Measurements from ENCODE around the gene RRM2.

RRM2 gene

DNA sequence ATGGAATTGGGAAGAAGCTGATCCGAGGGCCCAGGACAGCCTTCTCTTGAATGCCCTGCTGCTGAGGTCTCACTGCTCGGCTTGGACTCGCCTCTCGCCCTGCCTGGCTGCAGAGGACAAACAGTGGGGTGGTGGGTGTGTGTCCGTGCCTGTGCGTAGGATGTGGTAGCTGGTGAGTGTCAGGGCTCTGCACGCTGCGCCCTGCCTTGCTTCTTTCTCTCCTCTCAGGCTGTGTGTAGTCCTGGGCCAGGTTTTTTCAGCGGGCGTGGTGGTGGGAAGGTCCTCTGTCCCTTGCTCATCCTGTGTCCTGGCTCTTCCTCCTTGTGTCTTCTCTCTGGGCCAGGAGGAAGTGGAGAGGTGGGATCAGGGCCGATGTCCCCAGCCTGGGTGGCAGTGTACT is 44.8 kb downstream of the RRM2 start:
- no peaks in the 10 kb centered on the region for H3K27me3 ChIP-seq (ENCODE audit: control insufficient read depth, insufficient read depth, low read length)
- H3K4me3 ChIP-seq (ENCODE audit: low read depth, low read length), result no peak overlapping the region
- no peaks in the 10 kb centered on the region for H3K9me3 ChIP-seq (ENCODE audit: control insufficient read depth, insufficient read depth, low read length)
- H3K9ac ChIP-seq (ENCODE audit: low read depth, low read length), result no peak overlapping the region
- no peak overlapping the region for H3K27ac ChIP-seq (ENCODE audit: low read depth, low read length)
- no peaks in the 10 kb centered on the region; the same call in 1 of the 2 replicates for H3K36me3 ChIP-seq (ENCODE audit: control insufficient read depth, insufficient read depth, low read length)
- H3K4me1 ChIP-seq (ENCODE audit: control insufficient read depth, insufficient read depth, low read length), result peaks cover 5% of the 10 kb centered on the region; the same call in 1 of the 2 replicates

DNA sequence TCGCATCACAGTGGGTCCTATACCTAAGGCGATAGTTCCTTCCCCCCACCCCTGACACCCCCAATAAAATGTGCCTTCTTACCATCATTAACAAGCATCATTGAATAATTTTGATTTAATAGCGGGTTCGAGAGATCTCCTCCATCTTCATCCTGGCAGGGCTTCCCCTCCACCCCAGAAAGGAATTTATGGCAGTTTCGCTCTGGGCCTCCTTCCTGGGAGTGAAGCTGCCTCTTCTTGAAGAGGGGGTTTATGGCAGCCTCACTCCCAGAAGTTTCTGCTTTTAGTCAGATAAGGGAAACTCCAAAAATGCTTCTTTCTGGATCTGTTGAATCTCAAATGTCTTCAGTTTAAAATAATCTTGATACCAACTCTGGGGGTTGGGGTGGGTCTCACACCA is 45.7 kb downstream of the RRM2 start:
- Histone ChIP-seq H3K9ac (ENCODE audit: low read depth, low read length) (no peak overlapping the region), H3K36me3 (ENCODE audit: control insufficient read depth, insufficient read depth, low read length) (no peaks in the 10 kb centered on the region; the same call in 1 of the 2 replicates), H3K27me3 (ENCODE audit: control insufficient read depth, insufficient read depth, low read length) (no peaks in the 10 kb centered on the region), H3K27ac (ENCODE audit: low read depth, low read length) (no peak overlapping the region), H3K4me3 (ENCODE audit: low read depth, low read length) (no peak overlapping the region), H3K9me3 (ENCODE audit: control insufficient read depth, insufficient read depth, low read length) (no peaks in the 10 kb centered on the region), H3K4me1 (ENCODE audit: control insufficient read depth, insufficient read depth, low read length) (peaks cover 12% of the 10 kb centered on the region; the same call in 1 of the 2 replicates)

DNA sequence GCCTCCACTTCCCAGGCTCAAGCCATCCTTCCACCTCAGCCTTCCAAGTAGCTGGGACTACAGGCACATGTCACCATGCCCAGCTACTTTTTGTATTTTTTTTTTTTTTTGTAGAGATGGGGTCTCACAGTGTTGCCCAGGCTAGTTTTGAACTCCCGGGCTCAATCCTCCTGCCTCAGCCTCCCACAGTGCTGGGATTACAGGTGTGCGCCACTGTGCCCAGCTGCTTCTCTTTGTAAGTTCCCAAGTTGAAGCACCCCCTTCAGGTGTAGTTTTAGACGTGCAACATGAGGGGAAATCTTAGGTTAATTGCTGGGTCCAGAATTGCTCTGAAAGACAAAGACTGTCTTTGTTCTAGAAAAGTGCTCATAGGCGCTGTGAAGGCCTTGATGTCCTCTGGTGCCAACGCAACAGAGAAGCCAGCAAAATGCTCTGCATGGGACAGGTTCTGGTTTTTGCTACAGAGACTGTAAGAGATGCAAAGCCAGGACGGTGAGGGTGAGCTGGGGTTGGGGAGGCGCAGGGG is 46.6 kb downstream of the RRM2 start:
- no peak overlapping the region for H3K4me3 ChIP-seq (ENCODE audit: low read depth, low read length)
- no peak overlapping the region for H3K9ac ChIP-seq (ENCODE audit: low read depth, low read length)
- peaks cover 12% of the 10 kb centered on the region; the same call in 1 of the 2 replicates for H3K4me1 ChIP-seq (ENCODE audit: control insufficient read depth, insufficient read depth, low read length)
- H3K36me3 ChIP-seq (ENCODE audit: control insufficient read depth, insufficient read depth, low read length), result no peaks in the 10 kb centered on the region; the same call in 1 of the 2 replicates
- no peaks in the 10 kb centered on the region for H3K27me3 ChIP-seq (ENCODE audit: control insufficient read depth, insufficient read depth, low read length)
- no peaks in the 10 kb centered on the region for H3K9me3 ChIP-seq (ENCODE audit: control insufficient read depth, insufficient read depth, low read length)
- H3K27ac ChIP-seq (ENCODE audit: low read depth, low read length), result no peak overlapping the region

DNA sequence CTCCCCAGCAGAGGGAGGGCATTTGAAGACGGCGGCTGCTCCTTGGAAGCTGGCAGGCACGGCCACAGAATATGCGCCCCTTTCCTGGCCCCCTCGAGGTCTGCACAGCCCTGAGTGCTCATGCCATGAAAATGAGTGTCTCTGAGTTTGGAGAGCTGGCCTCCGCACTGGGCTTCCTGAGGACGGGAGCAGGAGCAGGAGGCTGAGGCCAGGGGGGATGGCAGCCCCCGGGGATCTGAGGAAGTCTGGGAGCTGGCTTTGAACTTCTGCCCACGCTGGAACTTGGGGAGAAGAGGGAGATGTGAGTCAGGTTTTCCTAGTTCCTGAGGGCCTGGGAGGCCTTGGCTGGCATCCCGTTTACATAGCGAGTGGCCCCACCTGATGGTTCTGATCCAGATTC is 47.0 kb downstream of the RRM2 start:
- no peaks in the 10 kb centered on the region for H3K27me3 ChIP-seq (ENCODE audit: control insufficient read depth, insufficient read depth, low read length)
- H3K9me3 ChIP-seq (ENCODE audit: control insufficient read depth, insufficient read depth, low read length), result no peaks in the 10 kb centered on the region
- H3K27ac ChIP-seq (ENCODE audit: low read depth, low read length), result no peak overlapping the region
- H3K4me1 ChIP-seq (ENCODE audit: control insufficient read depth, insufficient read depth, low read length), result peaks cover 12% of the 10 kb centered on the region; the same call in 1 of the 2 replicates
- no peak overlapping the region for H3K4me3 ChIP-seq (ENCODE audit: low read depth, low read length)
- no peaks in the 10 kb centered on the region; the same call in 1 of the 2 replicates for H3K36me3 ChIP-seq (ENCODE audit: control insufficient read depth, insufficient read depth, low read length)
- H3K9ac ChIP-seq (ENCODE audit: low read depth, low read length), result no peak overlapping the region

DNA sequence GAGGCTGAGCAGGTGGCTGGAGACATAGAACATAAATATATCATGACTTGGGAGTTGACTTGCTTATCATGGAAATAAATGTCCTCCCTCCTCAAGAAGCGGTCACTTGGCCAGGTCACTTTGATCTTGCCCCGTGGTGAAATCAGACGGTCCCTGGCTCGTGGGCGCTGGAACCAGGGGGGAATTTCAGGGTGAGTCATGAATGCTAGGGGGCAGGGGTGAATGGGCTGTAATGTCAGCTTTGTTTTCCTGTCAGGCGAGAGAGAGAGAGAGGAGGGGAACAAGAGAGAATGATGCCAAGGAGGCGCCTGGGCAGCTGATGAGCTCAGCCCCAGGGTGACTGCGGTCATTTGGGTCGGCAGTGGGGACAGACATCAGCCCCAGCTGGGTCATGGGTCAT is 47.7 kb downstream of the RRM2 start:
- Histone ChIP-seq H3K4me1 (ENCODE audit: control insufficient read depth, insufficient read depth, low read length) (peaks cover 12% of the 10 kb centered on the region; the same call in 1 of the 2 replicates), H3K9me3 (ENCODE audit: control insufficient read depth, insufficient read depth, low read length) (no peaks in the 10 kb centered on the region), H3K27me3 (ENCODE audit: control insufficient read depth, insufficient read depth, low read length) (no peaks in the 10 kb centered on the region), H3K36me3 (ENCODE audit: control insufficient read depth, insufficient read depth, low read length) (no peaks in the 10 kb centered on the region; the same call in 1 of the 2 replicates), H3K9ac (ENCODE audit: low read depth, low read length) (no peak overlapping the region), H3K4me3 (ENCODE audit: low read depth, low read length) (no peak overlapping the region), H3K27ac (ENCODE audit: low read depth, low read length) (no peak overlapping the region)

DNA sequence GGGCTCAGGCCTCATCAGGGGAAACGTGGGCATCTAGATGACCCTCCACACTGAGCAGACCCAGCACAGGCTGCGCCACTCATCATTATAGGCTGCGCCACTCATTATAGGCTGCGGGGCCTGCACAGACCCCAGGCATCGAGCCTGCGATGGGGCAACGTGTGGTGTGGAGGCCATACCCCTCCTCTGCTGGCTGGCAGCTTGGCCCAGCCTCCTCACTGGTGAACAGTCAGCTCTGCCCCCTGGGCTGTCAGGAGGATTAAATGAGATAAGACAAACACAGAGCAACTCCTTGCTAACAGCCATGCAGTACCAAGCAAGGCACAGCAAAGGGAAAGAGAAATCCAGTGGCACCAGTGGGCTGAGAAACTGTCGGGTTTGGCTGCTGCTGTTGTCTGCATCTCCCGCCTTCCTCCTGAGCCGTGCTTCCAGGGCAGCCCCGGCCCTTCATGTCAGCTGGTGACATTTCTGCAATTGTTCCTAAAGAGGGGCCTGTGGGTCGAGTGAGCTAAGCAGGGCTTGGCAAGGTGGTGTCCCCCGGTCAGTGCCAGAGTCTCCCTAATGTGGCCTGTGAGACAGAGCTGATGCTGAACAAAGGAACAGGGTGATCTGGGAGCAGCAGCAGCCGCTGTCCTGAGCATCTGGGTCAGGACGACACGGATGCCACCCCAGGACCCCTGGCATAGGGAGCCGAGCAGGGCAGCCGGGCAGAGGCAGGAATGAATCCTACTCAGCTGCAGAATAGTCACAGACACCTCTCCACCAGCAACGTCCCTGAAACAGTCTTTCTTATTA is 48.7 kb downstream of the RRM2 start:
- no peak overlapping the region; the same call in 1 of the 2 replicates for H3K9ac ChIP-seq (ENCODE audit: low read depth, low read length)
- H3K27ac ChIP-seq (ENCODE audit: low read depth, low read length), result no peak overlapping the region
- H3K4me1 ChIP-seq (ENCODE audit: control insufficient read depth, insufficient read depth, low read length), result peaks cover 12% of the 10 kb centered on the region; the same call in 1 of the 2 replicates
- no peak overlapping the region for H3K4me3 ChIP-seq (ENCODE audit: low read depth, low read length)
- no peaks in the 10 kb centered on the region; the same call in 1 of the 2 replicates for H3K36me3 ChIP-seq (ENCODE audit: control insufficient read depth, insufficient read depth, low read length)
- H3K27me3 ChIP-seq (ENCODE audit: control insufficient read depth, insufficient read depth, low read length), result no peaks in the 10 kb centered on the region
- no peaks in the 10 kb centered on the region for H3K9me3 ChIP-seq (ENCODE audit: control insufficient read depth, insufficient read depth, low read length)

DNA sequence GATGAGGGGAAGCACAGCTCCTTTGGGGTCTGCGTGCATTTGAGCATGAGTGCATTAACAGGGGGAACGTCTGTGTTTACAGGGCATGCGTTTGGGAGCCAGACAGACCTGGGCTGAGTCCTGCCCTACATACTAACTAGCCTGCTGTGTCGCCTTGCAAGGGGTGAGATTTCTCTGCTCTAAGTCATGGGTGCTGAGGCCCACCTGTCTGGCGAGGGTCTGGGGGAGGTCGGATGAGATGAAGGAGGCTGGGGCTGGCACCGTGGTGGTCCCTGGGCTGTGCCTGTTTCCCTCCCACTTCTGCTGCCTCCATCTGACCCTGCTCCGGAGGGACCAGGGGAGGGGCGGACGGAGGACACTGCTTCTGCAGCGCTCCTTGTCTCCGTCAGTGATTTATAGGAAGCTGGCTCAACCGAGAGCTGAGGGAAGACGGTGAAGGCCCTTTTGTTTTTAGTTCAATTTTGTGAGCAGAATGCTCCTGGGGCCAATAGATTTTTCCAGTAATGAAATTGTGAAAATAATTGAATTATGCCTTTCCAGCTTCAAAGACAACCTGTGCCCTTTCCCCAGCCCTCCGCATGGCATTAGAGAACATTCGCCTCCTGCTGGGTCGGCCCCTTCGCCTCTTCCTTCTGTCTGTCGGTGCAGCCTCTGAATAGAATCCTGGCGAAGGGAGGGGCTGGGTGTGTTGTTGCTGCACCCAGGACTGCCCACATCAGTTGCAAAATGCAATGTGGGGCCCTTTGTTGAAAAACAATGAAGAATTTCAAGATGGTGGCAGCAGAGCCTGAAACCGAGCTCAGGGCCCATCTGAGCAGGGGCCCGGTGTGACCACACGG is 49.7 kb downstream of the RRM2 start:
- no peaks in the 10 kb centered on the region for H3K9me3 ChIP-seq (ENCODE audit: control insufficient read depth, insufficient read depth, low read length)
- no peak overlapping the region for H3K4me3 ChIP-seq (ENCODE audit: low read depth, low read length)
- no peaks in the 10 kb centered on the region; the same call in 1 of the 2 replicates for H3K36me3 ChIP-seq (ENCODE audit: control insufficient read depth, insufficient read depth, low read length)
- H3K27me3 ChIP-seq (ENCODE audit: control insufficient read depth, insufficient read depth, low read length), result no peaks in the 10 kb centered on the region
- no peak overlapping the region for H3K9ac ChIP-seq (ENCODE audit: low read depth, low read length)
- H3K4me1 ChIP-seq (ENCODE audit: control insufficient read depth, insufficient read depth, low read length), result peaks cover 12% of the 10 kb centered on the region; the same call in 1 of the 2 replicates
- no peak overlapping the region for H3K27ac ChIP-seq (ENCODE audit: low read depth, low read length)

DNA sequence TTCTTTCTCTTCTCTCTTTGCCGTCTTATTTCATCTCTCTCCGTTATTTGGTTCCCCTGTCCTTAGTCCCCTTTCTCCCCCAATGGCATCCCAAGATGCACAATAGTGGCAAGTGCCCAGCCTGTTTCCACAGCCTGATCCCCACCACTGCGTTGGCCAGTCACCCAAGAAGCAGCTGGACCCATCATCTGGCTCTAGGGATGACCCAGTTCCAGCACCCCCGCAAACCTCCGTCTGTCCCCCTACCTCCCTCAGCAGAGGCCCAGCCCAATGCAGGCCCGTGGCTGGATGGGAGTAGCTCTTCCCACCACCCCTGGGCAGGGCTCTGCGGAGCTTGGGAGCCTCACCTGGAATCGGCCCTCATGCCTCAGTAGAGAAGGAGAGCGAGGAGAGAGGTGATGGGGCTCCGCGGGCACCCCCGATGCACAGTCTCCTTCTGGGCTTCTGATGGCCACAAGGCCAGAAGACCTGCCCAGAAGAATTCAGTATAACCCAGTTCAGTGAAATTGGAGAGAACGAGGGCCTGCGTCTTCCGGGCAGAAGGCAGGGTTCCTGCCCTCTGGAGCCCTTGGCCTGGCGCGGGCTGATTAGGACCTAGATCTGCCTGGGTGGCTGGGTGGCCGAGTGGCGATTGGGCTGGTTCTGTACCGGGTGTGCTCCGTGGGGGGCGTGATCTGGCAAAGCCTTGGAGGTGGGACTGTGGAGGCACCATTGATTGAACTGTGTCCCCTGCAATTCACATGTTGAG is 50.9 kb downstream of the RRM2 start:
- Histone ChIP-seq H3K4me1 (ENCODE audit: control insufficient read depth, insufficient read depth, low read length) (peaks cover 12% of the 10 kb centered on the region; the same call in 1 of the 2 replicates), H3K9ac (ENCODE audit: low read depth, low read length) (no peak overlapping the region), H3K27ac (ENCODE audit: low read depth, low read length) (no peak overlapping the region), H3K9me3 (ENCODE audit: control insufficient read depth, insufficient read depth, low read length) (no peaks in the 10 kb centered on the region), H3K27me3 (ENCODE audit: control insufficient read depth, insufficient read depth, low read length) (no peaks in the 10 kb centered on the region), H3K36me3 (ENCODE audit: control insufficient read depth, insufficient read depth, low read length) (no peaks in the 10 kb centered on the region; the same call in 1 of the 2 replicates), H3K4me3 (ENCODE audit: low read depth, low read length) (no peak overlapping the region)

DNA sequence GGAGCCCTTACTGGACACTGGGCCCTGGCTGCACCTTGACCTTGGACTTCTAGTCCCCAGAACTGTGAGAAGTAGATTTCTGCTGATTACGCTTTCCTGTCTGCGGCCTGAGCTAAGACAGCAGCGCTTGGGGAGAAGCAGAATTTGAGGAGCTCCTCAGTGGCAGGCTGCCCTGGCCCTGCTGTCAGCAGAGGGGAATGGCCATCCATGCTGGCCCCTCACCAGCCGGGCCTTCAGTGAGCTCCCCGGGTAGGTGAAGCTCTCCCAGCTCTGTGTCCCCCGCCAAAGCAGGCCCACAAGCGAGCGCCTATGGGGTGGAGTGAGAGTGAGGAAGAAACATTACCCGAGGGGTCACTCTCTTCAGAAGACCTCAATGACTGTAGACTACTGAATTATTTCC is 51.6 kb downstream of the RRM2 start:
- Histone ChIP-seq H3K9ac (ENCODE audit: low read depth, low read length) (no peak overlapping the region), H3K27me3 (ENCODE audit: control insufficient read depth, insufficient read depth, low read length) (no peaks in the 10 kb centered on the region), H3K36me3 (ENCODE audit: control insufficient read depth, insufficient read depth, low read length) (no peaks in the 10 kb centered on the region; the same call in 1 of the 2 replicates), H3K27ac (ENCODE audit: low read depth, low read length) (no peak overlapping the region), H3K9me3 (ENCODE audit: control insufficient read depth, insufficient read depth, low read length) (no peaks in the 10 kb centered on the region), H3K4me3 (ENCODE audit: low read depth, low read length) (no peak overlapping the region), H3K4me1 (ENCODE audit: control insufficient read depth, insufficient read depth, low read length) (peaks cover 12% of the 10 kb centered on the region; the same call in 1 of the 2 replicates)

DNA sequence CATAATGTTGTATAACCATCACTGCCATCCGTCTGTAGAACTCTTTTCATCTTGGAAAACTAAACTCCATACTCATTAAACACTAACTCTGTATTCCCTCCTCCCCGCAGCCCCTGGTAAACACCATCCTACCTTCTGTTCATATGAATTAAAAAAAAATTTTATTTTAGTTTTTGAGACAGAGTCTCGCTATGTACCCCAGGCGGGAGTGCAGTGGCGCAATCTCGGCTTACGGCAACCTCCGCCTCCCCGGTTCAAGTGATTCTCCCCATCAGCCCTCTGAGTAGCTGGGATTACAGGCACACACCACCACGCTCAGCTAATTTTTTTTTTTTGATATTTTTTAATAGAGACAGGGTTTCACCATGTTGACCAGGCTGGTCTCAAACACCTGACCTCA is 52.9 kb downstream of the RRM2 start:
- peaks cover 12% of the 10 kb centered on the region; the same call in 1 of the 2 replicates for H3K4me1 ChIP-seq (ENCODE audit: control insufficient read depth, insufficient read depth, low read length)
- H3K27ac ChIP-seq (ENCODE audit: low read depth, low read length), result no peak overlapping the region
- H3K4me3 ChIP-seq (ENCODE audit: low read depth, low read length), result no peak overlapping the region
- no peak overlapping the region for H3K9ac ChIP-seq (ENCODE audit: low read depth, low read length)
- no peaks in the 10 kb centered on the region for H3K27me3 ChIP-seq (ENCODE audit: control insufficient read depth, insufficient read depth, low read length)
- H3K9me3 ChIP-seq (ENCODE audit: control insufficient read depth, insufficient read depth, low read length), result no peaks in the 10 kb centered on the region
- H3K36me3 ChIP-seq (ENCODE audit: control insufficient read depth, insufficient read depth, low read length), result no peaks in the 10 kb centered on the region; the same call in 1 of the 2 replicates
